Activated CD8-positive, alpha-beta memory T cell treated with anti-CD3 and anti-CD28 coated beads for 48 hours (primary cell): ENCODE results near the gene HP1BP3.
"Not testable (repeated sequence)": the region's sequence is repeated elsewhere in the genome, so short reads cannot be mapped to it uniquely, and the experiment has no call there.

Source experiments
- DNase-seq, 3 experiments: peaks; one replicate each; pipeline ENCODE4 v3.0.0-alpha.2; 2020; ENCODE audit warnings: low read depth in 2 of 3, low spot score in 2 of 3

HP1BP3 gene

DNA sequence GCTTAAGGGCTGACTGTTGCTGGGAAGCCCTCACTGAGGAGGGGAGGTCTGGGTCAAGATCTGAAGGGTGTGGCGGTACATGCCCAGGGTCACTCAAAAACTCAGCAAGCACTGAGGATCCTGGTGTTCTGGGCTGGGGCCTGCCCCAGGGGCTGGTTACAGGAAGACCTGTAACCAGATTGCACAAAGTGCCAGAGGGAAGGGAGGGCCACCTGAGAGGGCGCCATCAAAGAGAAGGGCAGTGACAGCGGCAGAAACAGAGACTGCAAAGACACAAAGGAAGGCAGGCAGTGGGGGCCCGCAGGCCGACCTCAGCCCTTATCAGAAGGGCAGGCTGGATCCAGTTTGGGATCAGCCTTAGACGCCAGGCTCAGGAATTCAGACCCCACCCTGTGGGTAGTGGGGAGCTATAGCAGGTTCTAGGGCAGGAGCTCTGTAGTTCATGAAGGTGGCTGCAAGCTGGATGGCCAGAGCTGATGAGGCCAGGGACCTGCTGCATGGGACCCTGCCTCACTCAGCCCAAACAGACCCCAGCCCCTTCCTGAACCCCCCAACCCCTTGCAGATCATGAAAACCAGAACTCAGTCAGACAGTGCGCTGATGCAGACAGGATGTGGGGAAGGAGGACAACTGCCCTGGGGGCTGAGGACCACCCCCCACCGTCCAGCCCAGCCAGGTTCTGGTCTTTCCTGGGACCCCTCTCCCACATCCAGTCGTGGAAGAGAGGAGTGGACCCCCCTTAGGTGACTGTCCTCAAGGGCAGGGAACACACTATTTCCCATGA lies 58.5 kb downstream of the HP1BP3 start:
- no peak for DNase-seq

DNA sequence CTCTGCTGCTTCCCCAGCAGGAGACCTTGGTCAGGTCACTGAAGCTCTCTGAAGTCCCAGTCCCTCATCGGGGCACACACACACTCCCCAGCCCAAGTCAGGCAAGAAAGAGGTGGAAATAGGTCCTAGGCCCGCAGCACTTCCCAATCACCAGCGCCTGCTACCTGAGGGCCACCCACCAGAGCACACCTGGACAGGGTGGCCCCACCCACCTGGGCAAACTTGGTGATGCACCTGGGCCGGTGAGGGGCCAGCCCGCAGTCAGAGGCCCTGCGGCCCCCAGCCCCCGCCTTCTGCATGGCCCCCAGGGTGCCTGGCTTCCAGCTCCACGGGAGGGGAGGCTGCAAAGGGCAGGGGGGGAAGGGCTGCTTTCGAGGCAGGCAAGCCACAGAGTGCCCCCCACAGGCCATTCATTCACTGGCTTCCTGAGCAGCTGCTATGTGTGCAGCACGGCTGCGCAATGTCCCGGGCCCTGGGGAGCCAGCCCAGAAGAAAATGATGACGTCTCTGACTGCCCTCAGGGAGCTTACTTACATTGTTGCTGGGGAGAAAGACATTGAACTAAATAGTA lies 59.3 kb downstream of the HP1BP3 start:
- no peak for DNase-seq

DNA sequence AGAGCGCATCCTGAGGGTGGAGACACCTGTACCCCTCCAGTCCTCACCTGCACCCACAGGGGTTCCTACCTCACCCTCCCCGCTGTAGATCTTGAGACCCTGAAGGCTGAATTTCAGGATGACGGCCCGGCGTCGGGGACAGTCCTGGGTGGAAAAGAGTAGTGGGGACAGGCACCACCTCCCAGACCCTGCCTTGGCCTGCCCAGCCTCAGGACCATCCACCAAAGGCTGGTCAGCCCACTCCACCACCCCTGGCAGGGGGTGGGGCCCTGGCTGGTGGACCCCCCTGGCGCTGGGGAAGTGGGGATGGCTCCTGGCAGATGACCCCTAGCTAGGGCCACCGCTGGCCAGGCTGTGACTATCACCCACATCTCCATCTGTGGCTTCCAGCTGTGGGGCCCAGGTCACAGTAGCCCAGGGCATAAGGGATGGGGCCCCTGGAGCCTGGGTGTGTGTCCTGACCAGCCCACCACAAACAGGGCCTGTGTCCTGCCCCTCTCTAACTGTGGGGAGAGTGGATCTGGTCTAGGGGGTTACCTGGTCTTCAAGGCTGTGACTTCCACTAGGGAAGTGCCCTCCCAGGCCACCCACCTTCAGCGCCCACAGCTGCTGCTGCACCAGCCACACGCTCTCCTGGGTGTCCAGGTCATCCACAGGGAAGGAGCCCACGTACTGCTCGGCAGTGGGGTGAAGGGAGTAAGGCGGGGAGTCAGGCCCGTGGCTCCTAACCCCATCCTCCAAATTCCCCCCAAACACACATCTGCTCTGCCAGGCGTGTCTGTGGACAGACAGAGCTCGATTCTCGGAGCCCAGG lies 60.0 kb downstream of the HP1BP3 start:
- DNase-seq = no peak

DNA sequence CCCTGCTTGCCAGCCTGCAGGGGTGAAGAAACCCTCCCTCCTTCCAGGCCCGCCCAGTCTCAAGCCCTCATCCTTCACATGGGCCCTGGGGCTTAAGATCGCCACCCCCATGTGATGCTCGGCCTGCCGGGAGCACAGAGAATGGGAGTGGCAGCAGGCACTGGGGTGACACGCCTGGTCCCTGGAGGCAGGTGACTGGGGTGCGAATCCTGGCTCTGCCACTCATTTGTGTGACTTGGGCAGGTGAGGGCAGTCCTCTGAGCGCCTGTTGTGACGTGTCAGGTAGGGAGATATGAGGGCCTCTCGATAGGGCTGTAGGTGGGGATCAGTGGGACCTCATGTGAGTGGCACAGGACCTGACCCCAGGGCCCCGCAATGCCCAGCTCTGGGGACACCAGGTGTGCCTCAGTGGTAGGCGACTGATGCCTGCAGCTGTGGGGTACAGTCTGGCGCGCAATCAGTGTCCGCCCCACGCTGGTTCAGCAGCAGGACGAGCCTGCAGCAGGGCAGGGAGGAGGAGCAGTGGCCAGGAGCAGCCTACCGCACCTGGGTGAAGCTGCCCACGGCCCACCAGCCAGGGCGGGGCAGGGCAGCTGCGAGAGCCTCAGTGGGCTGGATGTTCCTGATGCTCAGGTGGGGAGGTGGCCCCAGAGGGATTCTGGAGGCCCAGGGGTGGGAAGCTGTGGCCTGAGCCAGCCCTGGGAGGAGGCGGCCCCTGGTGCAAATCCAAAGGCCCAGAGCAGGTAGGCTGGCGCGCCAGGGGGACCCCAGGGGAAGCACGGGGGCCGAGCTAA lies 60.8 kb downstream of the HP1BP3 start:
- DNase-seq = no peak

DNA sequence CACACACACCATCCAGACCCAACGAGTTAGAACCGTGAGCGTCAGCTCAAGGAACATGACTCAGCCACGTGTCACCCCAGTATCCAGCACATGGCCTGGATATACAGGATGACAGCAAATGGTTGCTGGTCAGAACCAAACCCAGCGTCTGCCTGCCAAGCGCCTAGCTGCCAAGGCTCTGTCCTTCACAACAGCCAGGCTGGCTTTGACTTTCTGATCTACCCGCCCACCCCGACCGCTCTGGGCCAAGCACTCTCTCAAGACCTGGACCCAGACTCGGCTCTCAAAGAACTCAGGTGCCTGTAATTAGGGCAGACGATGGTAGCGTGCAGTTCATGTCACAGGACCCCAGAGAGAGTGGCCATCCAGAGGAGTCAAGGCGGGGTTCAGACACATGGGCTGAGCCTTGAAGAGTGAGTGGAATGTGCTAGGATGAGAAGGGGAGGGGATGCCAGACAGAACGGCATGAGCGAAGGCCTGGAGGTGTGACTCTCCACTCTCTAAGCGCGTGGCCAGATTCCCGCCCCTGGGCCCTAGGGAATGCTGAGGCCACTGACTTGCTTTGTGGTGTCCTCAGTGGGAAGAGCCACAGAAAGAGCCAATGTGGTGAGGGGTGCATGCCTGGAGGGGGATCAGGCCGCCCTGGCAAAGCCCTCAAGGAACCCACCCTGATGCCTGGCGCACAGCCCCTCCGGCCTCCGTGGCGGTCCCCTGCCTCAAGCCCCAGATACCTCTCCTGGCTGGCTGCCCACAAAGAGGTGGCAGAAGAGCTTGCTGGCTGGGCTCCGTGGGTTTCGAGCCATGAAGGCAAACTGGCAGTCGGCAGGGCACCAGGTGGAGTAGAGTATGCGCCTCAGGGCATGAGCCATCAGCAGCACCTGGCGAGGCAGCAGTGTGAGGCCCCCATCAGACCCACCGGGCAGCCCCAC lies 61.7 kb downstream of the HP1BP3 start:
- DNase-seq = no peak

DNA sequence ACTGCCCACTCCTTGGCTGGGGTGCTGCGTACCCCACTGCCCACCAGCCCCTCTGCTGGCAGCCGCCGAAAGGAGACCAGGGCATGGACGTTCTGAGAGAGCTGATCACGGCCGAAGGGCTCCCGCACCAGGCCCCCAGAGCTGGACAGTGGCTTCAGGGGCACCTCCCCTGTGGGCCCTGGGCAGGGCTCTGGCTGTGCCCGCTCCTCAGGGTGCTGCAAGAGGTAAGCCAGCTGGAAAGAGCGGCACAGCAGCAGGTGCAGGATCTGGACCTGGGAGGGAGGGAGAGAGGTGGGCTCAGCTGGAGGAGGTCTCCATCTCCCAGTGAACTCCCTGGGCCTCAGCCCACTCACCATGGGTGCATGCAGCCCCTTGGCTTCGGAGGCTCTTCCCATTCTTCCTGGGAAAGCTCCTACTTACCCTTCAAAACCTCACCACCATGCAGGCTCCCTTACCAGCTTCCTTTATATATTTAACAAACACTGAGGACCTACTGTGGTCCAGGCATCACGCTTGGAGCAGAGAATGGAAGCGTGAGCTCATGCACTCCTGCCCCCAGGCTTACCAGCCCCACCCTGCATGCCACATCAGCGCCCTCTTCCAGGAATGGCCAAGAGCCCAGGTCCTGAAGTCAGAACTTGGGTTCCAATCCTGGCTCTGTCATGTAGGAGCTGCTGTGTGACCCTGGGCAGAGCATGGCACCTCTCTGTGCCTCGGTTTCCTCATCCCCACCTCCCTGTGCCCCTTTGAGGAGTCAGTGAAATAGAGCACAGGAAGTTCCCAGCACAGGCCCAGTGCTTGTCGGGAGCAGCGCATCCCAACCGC lies 62.5 kb downstream of the HP1BP3 start:
- no peak for DNase-seq

DNA sequence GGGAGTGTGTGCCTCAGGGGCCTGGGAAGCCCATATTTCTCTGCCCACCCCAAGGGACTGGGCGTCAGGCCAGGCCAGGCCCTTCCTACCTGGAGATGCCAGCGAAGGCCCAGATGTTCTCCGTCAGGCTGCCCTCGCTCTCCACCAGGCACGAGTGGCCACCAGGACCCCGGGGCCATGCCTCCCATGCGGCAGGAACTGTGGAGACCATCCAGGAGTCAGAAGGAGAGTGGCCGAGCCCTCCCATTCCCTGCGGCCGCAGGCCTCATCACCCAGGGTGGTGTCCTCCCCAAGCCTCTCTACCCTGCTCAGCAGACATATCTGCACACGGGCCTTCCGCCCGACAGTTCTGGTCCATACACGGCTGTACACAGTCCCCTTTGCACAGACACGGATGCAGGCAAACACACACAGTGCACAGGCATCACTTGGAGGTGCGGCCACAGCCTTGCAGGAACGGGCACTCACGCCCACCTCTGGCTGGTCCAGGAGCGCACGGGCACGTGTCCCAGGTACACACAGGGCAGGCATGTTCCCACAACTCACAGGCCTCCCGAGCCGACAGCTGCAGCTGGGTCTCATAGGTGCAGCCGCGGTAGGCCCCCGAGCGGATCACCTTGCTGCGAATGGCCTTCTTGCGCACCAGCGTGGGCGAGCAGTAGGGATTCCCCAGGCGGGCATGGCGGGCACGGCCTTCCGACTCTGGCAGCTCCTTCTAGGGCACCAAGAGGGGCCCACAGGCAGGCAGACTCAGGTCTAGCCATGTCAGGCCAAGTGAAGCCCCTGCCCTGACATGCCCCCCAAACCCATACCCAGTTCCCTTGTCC lies 63.4 kb downstream of the HP1BP3 start:
- no peak for DNase-seq

DNA sequence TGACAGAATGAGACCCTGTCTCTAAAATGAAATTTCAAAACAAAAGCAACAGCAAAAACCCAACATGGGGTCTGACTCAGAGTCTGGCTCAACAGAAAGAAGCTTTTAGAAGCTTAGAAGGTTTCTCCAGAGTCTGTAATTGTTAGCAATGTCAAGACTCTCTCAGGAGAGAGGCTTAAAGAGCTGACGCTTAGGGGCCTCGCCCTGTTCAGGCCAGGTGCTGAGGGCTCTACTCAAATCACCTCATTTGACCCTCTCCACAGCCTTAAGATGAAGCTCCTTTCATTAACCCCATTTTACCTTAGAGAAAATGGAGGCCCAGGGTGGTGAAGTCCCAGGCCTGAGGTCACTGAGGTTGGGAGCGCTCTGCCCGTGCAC lies 64.0 kb downstream of the HP1BP3 start:
- DNase-seq = no peak

DNA sequence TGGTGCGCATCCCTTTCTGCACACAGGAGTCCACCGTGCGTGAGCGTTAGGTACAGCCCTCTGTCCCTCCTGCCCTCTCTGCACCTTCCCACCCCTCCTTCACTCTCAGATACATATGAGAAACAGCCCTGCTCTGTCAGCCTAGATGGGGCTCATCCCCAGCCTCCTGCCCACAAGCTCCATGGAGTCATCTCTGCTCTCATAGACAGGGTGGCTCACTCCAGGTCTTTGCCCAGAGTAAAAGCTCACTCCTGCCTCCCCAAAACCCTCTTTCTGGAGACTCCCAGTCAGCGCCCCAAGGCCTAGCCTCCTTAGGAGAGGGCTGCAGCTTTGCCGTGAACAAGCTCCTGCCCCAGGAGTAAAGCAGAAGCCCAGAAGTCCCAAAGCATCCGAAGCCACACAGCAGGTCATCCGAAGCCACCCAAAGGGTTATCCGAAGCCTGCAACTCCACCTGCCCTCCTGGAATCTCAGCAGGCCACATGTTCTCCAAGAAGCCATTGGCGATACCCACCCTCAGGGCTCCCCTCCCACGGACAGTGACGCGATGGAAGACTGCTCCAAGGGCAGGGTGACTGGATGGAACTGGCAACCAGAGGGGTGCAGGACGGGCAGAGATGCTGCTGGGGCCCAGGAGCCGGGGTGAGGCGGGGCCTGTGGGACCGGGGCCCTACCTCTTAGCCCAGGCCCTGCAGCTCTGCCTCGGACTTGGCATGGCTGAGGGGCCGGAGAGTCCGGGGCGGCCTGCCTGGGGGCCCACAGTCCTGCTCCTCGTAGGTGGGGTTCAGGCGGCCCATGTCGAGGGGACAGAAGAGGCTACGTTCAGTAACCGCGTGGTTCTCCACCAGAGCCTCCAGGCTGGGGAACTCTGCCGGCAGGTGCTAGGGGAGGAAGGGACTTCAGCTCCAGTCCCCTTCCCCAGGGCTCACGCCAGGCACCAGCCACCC lies 65.7 kb downstream of the HP1BP3 start:
- no peak for DNase-seq

DNA sequence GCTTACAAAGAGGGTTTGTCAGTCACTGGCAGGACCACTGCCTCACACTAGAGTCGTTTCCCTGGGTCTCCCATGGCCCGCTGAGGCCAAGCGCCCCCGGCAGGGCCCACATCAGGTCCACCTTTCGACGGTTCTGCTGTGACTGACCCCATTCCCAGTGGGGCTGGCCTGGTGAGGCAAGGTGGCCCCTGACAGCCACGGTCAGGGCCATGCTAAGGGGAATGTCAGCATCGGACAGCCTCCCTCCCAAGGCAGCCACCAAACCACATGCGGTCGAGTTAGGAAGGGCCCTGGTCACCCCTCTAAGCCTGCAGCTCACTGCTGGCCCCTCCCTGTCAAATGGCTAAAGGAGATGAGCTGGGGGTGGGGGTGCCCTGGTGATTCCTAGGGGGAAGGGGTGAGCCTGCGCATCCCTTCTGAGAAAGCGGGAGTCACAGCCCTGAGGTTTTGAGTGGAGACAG lies 66.4 kb downstream of the HP1BP3 start:
- no peak for DNase-seq

DNA sequence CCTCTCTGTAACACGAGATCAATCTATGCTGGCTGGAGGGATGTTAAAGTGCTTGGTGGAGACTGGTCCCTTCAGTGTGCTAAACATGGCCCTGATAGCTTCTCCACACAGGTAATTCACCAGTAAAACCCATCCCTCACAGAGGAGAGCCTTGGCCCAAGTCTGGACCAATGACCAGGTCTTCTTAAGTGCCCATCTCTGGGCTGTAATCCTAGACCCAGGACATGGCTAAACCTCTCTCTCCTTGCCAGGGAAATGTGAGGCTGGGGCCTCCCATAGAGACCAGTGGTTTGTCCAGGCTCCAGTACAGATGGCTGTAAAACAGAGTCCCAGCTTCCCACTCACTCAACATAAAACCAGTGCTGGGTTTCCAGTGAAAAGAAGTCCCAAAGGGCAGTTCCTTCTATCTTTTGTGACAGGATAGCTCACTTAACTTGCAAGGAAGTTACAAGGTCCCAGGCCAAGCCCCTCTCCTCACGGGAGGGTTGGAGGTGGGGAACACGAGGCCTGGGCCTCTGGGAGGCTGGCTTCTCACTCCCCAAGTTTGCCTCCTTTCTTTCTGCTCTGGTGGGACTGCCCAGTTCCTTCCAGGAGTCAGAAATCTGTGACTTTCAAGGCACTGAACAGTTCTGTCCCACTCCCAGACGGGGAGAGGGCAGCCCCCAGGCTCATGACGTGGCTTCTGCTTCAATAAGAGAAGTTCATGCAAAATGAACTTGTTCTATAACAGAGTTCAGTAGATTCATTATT lies 67.1 kb downstream of the HP1BP3 start:
- no peak for DNase-seq

DNA sequence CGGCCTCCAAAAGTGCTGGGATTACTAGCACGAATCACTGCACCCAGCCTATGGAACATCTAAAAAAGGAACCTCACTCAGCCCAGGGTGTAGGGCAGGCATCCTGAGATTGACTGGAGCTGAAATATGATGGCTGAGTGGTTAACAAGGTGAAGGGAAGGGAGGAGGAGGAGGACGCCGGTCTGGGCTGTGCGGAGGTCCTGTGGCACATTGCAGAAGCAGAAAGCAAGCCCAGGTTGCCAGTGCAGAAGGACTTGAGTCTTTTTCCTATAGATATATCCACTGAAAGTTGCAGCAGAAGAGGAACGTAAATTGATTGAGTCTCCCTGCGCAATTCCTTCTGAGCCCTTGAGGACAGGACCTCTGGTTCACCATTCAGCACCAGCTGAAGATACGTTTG lies 67.8 kb downstream of the HP1BP3 start:
- no peak for DNase-seq

DNA sequence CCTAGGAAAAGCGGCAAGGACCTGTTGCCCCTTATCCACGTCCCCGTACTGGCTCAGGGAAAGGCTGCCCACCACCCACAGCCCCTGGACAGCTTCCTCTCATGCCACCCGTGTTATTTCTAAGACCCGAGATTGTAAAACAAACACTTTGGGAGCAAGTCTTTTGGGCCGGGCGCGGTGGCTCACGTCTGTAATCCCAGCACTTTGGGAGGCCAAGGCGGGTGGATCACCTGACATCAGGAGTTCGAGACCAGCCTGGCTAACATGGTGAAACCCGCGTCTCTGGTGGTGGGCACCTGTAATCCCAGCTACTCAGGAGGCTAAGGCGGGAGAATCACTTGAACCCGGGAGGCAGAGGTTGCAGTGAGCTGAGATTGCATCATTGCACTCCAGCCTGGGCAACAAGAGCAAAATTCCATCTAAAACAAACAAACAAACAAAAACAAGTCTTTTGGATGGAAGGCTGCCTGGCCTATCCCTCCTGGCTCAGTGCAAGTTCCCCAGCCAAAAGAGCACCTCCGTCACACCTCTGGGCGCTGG lies 68.7 kb downstream of the HP1BP3 start:
- DNase-seq = not testable (repeated sequence)

DNA sequence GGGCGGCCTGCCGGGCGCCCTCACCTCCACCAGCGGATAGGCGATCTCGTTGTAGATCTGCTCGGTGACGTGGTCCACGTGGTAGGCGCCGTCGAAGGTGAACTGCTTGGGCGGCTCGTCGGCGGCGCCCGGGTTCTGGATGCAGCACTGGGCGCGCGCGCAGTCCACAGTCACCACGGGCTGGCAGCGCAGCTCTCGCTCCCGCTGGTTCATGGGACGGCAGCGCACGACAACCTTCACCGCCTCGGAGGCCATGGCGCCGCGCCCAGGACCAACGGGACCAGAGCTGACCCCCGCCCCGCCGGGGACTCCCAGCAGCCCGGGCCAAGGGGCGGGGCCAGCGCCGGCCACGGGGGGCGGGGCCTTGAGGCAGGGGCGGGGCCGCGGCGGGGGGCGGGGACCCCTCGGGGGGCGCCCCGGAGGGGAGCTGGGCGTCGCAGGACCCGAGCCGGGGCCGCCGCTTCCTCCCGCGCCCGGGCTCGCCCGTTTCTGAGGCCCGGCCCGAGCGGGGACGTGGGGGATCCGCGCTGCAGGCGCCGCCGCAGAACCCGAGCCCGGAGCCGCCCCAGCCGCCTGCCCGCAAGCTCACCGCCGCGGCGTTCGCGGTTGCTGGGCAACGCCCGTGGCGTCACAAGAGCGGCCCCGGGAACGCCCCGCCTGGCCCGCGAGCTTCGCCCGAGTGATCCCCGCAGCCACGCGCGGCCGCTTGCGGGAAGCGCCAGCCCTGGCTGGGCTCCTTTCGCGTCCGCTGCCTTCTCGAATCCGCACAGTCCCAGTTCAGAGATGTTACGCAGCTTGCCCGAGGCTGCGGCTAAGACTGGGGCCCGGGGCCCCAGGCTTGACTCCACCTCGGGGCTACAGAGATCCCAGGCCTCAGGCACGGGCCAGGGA lies 69.4 kb downstream of the HP1BP3 start, which contains the start of gene KIF17:
Gene KIF17 (minus strand): TSS at position 556 of the 891 bp plus-strand sequence. CDS start 301 bp downstream, at position 255.
- no peak for DNase-seq

DNA sequence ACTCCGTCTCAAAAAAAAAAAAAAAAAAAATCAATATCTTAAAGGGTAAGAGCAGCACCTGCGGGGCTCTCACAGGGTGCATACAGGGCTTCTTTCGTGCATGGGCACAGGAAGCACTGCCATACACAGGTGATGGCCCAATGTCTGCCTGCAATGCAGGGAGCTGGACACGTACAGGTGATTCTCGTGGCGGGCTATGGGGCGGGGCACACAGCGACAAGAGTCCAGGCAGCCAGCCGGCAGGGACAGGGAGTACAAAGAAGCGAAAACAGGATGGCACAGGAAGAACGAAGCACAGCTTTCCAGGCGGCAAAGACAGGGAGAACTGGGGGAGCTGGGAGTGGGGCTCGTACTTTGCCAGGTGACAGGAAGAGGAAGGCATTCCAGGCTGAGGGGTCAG lies 70.9 kb downstream of the HP1BP3 start:
- no peak for DNase-seq
